SK-N-SH treated with all-trans-retinoic acid at 6 μM for 48 hours (cell line): ENCODE results near the gene KRT71.

Experiments
- BACH2 ChIP-seq: fragments of 250-450 bp; sonication (Bioruptor Pico); IDR thresholded peaks from 2 replicates; pipeline ENCODE4 v1.9.0; 2021; ENCODE audit warnings: mild to moderate bottlenecking, borderline replicate concordance
- CREB5 ChIP-seq: fragments of 250-450 bp; sonication (Bioruptor Pico); IDR thresholded peaks from 2 replicates; pipeline ENCODE4 v1.5.1; 2020; ENCODE audit warnings: low read depth, mild to moderate bottlenecking, moderate library complexity
- ESRRG ChIP-seq: fragments of 250-450 bp; sonication (Bioruptor Pico); IDR thresholded peaks from 2 replicates; pipeline ENCODE4 v1.6.1; 2021; ENCODE audit warnings: mild to moderate bottlenecking
- OSR1 ChIP-seq: fragments of 250-450 bp; sonication (Bioruptor Pico); IDR thresholded peaks from 2 replicates; pipeline ENCODE4 v1.8.0; 2022; ENCODE audit warnings: moderate library complexity, mild to moderate bottlenecking, inconsistent platforms
- PATZ1 ChIP-seq: fragments of 250-450 bp; sonication (Bioruptor Pico); IDR thresholded peaks from 2 replicates; pipeline ENCODE4 v1.8.0; 2020; ENCODE audit warnings: mild to moderate bottlenecking, moderate library complexity, borderline replicate concordance
- RARB ChIP-seq: fragments of 250-450 bp; sonication (Bioruptor Pico); IDR thresholded peaks from 2 replicates; pipeline ENCODE4 v1.8.0; 2021; ENCODE audit warnings: mild to moderate bottlenecking, moderate library complexity
- TCF4 ChIP-seq: fragments of 250-450 bp; sonication (Bioruptor Pico); IDR thresholded peaks from 2 replicates; pipeline ENCODE4 v1.8.0; 2021; ENCODE audit warnings: mild to moderate bottlenecking, moderate library complexity, borderline replicate concordance
- ZFP30 ChIP-seq: fragments of 450-650 bp; formaldehyde crosslinking; IDR thresholded peaks from 2 replicates; pipeline ENCODE4 v1.5.0; 2022; ENCODE audit warnings: mild to moderate bottlenecking, moderate library complexity

GRCh38 chr12:52530366-52530765 lies 22.6 kb downstream of the KRT71 start:
- TF ChIP-seq OSR1 (CRISPR knock-in tag) (no peak), ESRRG (CRISPR knock-in tag) (no peak), PATZ1 (CRISPR knock-in tag) (no peak), CREB5 (CRISPR knock-in tag) (no peak), TCF4 (CRISPR knock-in tag) (no peak), ZFP30 (no peak), RARB (CRISPR knock-in tag) (no peak), BACH2 (no peak)
